Measurements from ENCODE around the gene CTBP2.

The CTBP2 gene

GRCh38 chr10:125105155-125105554 is 55.2 kb downstream of the CTBP2 start:
- no peak overlapping the region for H3K4me3 ChIP-seq (ENCODE audit: low read depth, low read length)
- no peaks in the 10 kb centered on the region for H3K9me3 ChIP-seq
- H3K27me3 ChIP-seq, result no peaks in the 10 kb centered on the region
- H3K36me3 ChIP-seq, result peaks cover 50% of the 10 kb centered on the region
- DNase-seq, result no peak
- TF ChIP-seq, protein P1, sequence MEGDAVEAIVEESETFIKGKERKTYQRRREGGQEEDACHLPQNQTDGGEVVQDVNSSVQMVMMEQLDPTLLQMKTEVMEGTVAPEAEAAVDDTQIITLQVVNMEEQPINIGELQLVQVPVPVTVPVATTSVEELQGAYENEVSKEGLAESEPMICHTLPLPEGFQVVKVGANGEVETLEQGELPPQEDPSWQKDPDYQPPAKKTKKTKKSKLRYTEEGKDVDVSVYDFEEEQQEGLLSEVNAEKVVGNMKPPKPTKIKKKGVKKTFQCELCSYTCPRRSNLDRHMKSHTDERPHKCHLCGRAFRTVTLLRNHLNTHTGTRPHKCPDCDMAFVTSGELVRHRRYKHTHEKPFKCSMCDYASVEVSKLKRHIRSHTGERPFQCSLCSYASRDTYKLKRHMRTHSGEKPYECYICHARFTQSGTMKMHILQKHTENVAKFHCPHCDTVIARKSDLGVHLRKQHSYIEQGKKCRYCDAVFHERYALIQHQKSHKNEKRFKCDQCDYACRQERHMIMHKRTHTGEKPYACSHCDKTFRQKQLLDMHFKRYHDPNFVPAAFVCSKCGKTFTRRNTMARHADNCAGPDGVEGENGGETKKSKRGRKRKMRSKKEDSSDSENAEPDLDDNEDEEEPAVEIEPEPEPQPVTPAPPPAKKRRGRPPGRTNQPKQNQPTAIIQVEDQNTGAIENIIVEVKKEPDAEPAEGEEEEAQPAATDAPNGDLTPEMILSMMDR (IDR thresholded peaks at IDR 0.05; ENCODE audit: low read depth, low read length), result no peak
- H3K4me1 ChIP-seq, result peaks cover 15% of the 10 kb centered on the region

GRCh38 chr10:125104559-125104958 is 55.8 kb downstream of the CTBP2 start:
- peaks cover 15% of the 10 kb centered on the region for H3K4me1 ChIP-seq
- no peak for DNase-seq
- H3K4me3 ChIP-seq (ENCODE audit: low read depth, low read length), result no peak overlapping the region
- H3K27me3 ChIP-seq, result no peaks in the 10 kb centered on the region
- TF ChIP-seq, protein P1 (IDR thresholded peaks at IDR 0.05; ENCODE audit: low read depth, low read length), result no peak
- H3K36me3 ChIP-seq, result peaks cover 44% of the 10 kb centered on the region
- H3K9me3 ChIP-seq, result no peaks in the 10 kb centered on the region

DNA sequence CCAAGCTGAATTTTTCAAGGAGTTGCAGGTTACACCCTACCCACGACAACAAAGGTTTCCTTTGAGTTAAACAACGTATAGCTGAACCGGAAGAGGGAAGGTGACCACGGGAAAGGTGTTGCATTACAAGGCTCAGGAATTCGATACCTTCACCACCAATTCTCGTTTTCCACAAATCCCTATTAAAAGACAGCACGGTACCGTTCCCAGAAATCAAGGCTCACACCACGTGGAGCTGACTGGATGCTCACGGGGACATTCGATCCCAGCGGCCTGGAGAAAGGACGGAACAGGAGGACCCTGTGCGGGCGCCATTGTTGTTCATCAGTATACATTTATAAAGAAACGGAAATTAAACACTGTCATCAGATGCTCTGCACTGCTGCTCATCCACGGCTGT is 56.4 kb downstream of the CTBP2 start:
- Histone ChIP-seq H3K27me3 (no peaks in the 10 kb centered on the region), H3K4me3 (ENCODE audit: low read depth, low read length) (no peak overlapping the region), H3K36me3 (peaks cover 38% of the 10 kb centered on the region), H3K9me3 (no peaks in the 10 kb centered on the region), H3K4me1 (peaks cover 15% of the 10 kb centered on the region)
- DNase-seq, result no peak
- TF ChIP-seq, protein P1 (IDR thresholded peaks at IDR 0.05; ENCODE audit: low read depth, low read length), result no peak

GRCh38 chr10:125103466-125103865 is 56.9 kb downstream of the CTBP2 start:
- no peak for DNase-seq
- Histone ChIP-seq H3K27me3 (no peaks in the 10 kb centered on the region), H3K4me1 (peaks cover 15% of the 10 kb centered on the region), H3K9me3 (no peaks in the 10 kb centered on the region), H3K36me3 (peaks cover 34% of the 10 kb centered on the region), H3K4me3 (ENCODE audit: low read depth, low read length) (no peak overlapping the region)
- TF ChIP-seq, protein P1 (IDR thresholded peaks at IDR 0.05; ENCODE audit: low read depth, low read length), result no peak

- Histone ChIP-seq H3K9me3 (no peaks in the 10 kb centered on the region), H3K27me3 (no peaks in the 10 kb centered on the region), H3K4me1 (peaks cover 15% of the 10 kb centered on the region), H3K36me3 (peaks cover 28% of the 10 kb centered on the region), H3K4me3 (ENCODE audit: low read depth, low read length) (no peak overlapping the region)
- no peak for DNase-seq
- TF ChIP-seq, protein P1 (IDR thresholded peaks at IDR 0.05; ENCODE audit: low read depth, low read length), result no peak
These were observed 57.5 kb downstream of the CTBP2 start for GRCh38 chr10:125102821-125103220.

- H3K36me3 ChIP-seq, result peaks cover 22% of the 10 kb centered on the region
These were observed 58.1 kb downstream of the CTBP2 start for GRCh38 chr10:125102246-125102645.

More at GRCh38 chr10:125102246-125102645, 58.1 kb downstream of the CTBP2 start:
- peaks cover 15% of the 10 kb centered on the region for H3K4me1 ChIP-seq
- TF ChIP-seq, protein P1 (IDR thresholded peaks at IDR 0.05; ENCODE audit: low read depth, low read length), result no peak
- no peak overlapping the region for H3K4me3 ChIP-seq (ENCODE audit: low read depth, low read length)
- H3K9me3 ChIP-seq, result no peaks in the 10 kb centered on the region
- DNase-seq, result peak; percentile 66
- no peaks in the 10 kb centered on the region for H3K27me3 ChIP-seq
